NCI-H2171 treated with DMSO at 0.1 percent for 48 hours (cell line): ENCODE data around the gene PLEKHM3.

Source experiments
- DNase-seq: peaks from one replicate; lab custom pipeline; 2025; lab: John Stamatoyannopoulos, UW

The PLEKHM3 gene

GRCh38 chr2:208025037-208025813, at the start of gene PLEKHM3:
PLEKHM3 (minus strand) TSS chr2:208025527; CDS start chr2:208001639, 23,888 bp downstream.
- peak; percentile 74 for DNase-seq

GRCh38 chr2:208074610-208075356, 49.5 kb upstream of the PLEKHM3 start:
- no peak for DNase-seq

- DNase-seq, result peak; percentile 55
These were observed 47.0 kb upstream of the PLEKHM3 start for GRCh38 chr2:208072250-208072892.

GRCh38 chr2:208069186-208069585, 43.9 kb upstream of the PLEKHM3 start:
- no peak for DNase-seq

GRCh38 chr2:208066016-208066415, 40.7 kb upstream of the PLEKHM3 start:
- DNase-seq, result no peak

GRCh38 chr2:208065476-208065875, 40.1 kb upstream of the PLEKHM3 start:
- DNase-seq, result no peak

- DNase-seq, result no peak
These were observed 39.1 kb upstream of the PLEKHM3 start for GRCh38 chr2:208064220-208064961.

- no peak for DNase-seq
These were observed 37.6 kb upstream of the PLEKHM3 start for GRCh38 chr2:208062961-208063360.

GRCh38 chr2:208062113-208062512, 36.8 kb upstream of the PLEKHM3 start:
- no peak for DNase-seq

- no peak for DNase-seq
These were observed 31.8 kb upstream of the PLEKHM3 start for GRCh38 chr2:208057108-208057507.

- no peak for DNase-seq
These were observed 24.1 kb upstream of the PLEKHM3 start for GRCh38 chr2:208049441-208049840.

- no peak for DNase-seq
These were observed 23.7 kb upstream of the PLEKHM3 start for GRCh38 chr2:208049006-208049405.

- DNase-seq, result no peak
These were observed 22.5 kb upstream of the PLEKHM3 start for GRCh38 chr2:208047840-208048239.

- DNase-seq, result no peak
These were observed 21.4 kb upstream of the PLEKHM3 start for GRCh38 chr2:208046686-208047085.

GRCh38 chr2:208042450-208042849, 17.1 kb upstream of the PLEKHM3 start:
- no peak for DNase-seq

GRCh38 chr2:208042041-208042440, 16.7 kb upstream of the PLEKHM3 start:
- DNase-seq, result no peak

GRCh38 chr2:208040199-208041171, 15.2 kb upstream of the PLEKHM3 start:
- DNase-seq, result peak; percentile 26

- DNase-seq, result no peak
These were observed 14.2 kb upstream of the PLEKHM3 start for GRCh38 chr2:208039376-208040110.

GRCh38 chr2:208037564-208038487, 12.5 kb upstream of the PLEKHM3 start:
- DNase-seq, result no peak
